Heart right ventricle (tissue), 16 donors: Measurements from ENCODE around the gene SOX11. TPM values are rescaled to one million over a fixed set of nuclear protein-coding genes. Genes with fewer than 3 reads are reported as not detected.
"Not testable (repeated sequence)": the region's sequence is repeated elsewhere in the genome, so short reads cannot be mapped to it uniquely, and the experiment has no call there.

Source experiments
- ATAC-seq, 8 donors: fragments of 200-7000 bp; cut with Tn5 transposase; one replicate each; pipeline ENCODE4 v1.9.1; 2020; ENCODE audit warnings: mild to moderate bottlenecking in 8 of 8, moderate library complexity in 8 of 8, moderate number of reproducible peaks in 1 of 8
- DNase-seq, 2 donors: peaks; one replicate each; pipeline ENCODE4 v3.0.0-alpha.2; 2020
- H3K27ac ChIP-seq, 10 donors: fragments of 200-600 bp; sonication (generic) in 2 of 10; one replicate each; pipeline versions ENCODE4 v1.5.0 to v1.8.0; 2020 to 2022; ENCODE audit warnings: mild to moderate bottlenecking in 3 of 10
- H3K27me3 ChIP-seq, 7 donors: fragments of 200-600 bp; one replicate each; pipeline ENCODE4 v1.8.0; 2021 to 2022; ENCODE audit warnings: mild to moderate bottlenecking in 2 of 7
- H3K36me3 ChIP-seq, 9 donors: fragments of 200-600 bp; sonication (generic) in 1 of 9; one replicate each; pipeline versions ENCODE4 v1.5.0 to v1.8.0; 2020 to 2022; ENCODE audit warnings: mild to moderate bottlenecking in 2 of 9
- H3K4me1 ChIP-seq, 9 donors: fragments of 200-600 bp; sonication (generic) in 1 of 9; one replicate each; pipeline versions ENCODE4 v1.5.0 to v1.8.0; 2020 to 2022; ENCODE audit warnings: mild to moderate bottlenecking in 4 of 9
- H3K4me3 ChIP-seq, 10 donors: fragments of 200-600 bp; sonication (generic) in 2 of 10; one replicate each; pipeline versions ENCODE4 v1.5.0 to v1.8.0; 2020 to 2022; ENCODE audit warnings: mild to moderate bottlenecking in 7 of 10, moderate library complexity in 2 of 10
- H3K9me3 ChIP-seq, 11 donors: fragments of 200-600 bp in 10 of 11; sonication (generic) in 2 of 11; one replicate each; pipeline versions ENCODE4 v1.5.0 to v1.8.0; 2013 to 2022; ENCODE audit warnings: mild to moderate bottlenecking in 2 of 11, control low read depth in 1 of 11, moderate library complexity in 1 of 11
- CTCF ChIP-seq, 9 donors: fragments of 200-600 bp; sonication (generic) in 2 of 9; IDR thresholded peaks; one replicate each; pipeline versions ENCODE4 v1.5.0 to v1.8.0; 2021 to 2022; ENCODE audit warnings: antibody characterized with exemption in 9 of 9, mild to moderate bottlenecking in 5 of 9, moderate library complexity in 1 of 9
- WGBS, 2 donors: extraction: QIAGEN DNeasy Blood & Tissue Kit; methylation state at CpG; one replicate each; pipeline ENCODE4 v1.1.7; 2013; ENCODE audit warnings: inconsistent platforms in 1 of 2; 5-methylcytosine and 5-hydroxymethylcytosine counted together
- intact Hi-C, 10 donors: fragments of 100-400 bp; cut with DNase I; formaldehyde crosslinking; loops; one replicate each; pipeline versions ENCODE4 v1.11.1 to v1.14.2; 2022
- polyA plus RNA-seq, 2 donors: library from polyadenylated mRNA; stranded (reverse); fragments of 200-250 nt; gene quantifications; one replicate each; pipeline ENCODE4 v1.2.3, GENCODE V29; 2013
- total RNA-seq, 10 donors: library from RNA; stranded (reverse); fragmentation: NEBNext Ultra II Directional in 3 of 10; extraction: Animal tissue kit (Norgen Biotek cat#: 25700) in 3 of 10; gene quantifications; one replicate each; pipeline versions ENCODE4 v1.2.1 to v1.2.4, GENCODE V29; 2021 to 2023
- donor health status: Arrhythmogenic right ventricular cardiomyopathy.
- donor health status: ischemic (EF 13 %, LVEDD 7.1; RV severe dilation, severe dysfunction).
- donor health status: healthy with polysubstance abuse.
- donor health status: DM: no; HTN: yes; CAD: no.
- donor health status: DM: no; HTN: no; CAD: no.
- donor health status: ischemic (EF 25% LVEDD 6.9; RV normal size, moderate dysfunction).
- donor health status: ischemic (EF 25% LVEDD 5.7; RV mildly dilated, moderate dysfunction).
- donor health status: healthy.
- donor health status: DM: yes; HTN: yes; CAD: no.
- donor health status: Ischemic cardiomyopathy.
- donor health status: ischemic (EF 35%, LVEDD 5.7; RV mildly dilated, moderate dysfunction).
- donor health status: nonischemic (EF 11% LVEDD 7.7; RV severe dilation, severe dysfunction).
- donor health status: DM: yes; HTN: yes; CAD: no.
- donor health status: PGD.
- donor health status: ischemic (EF 29% LVEDD 5.4; RV normal size, mild dysfunction).
- donor health status: nonischemic (EF 23%, LVEDD 6.1; RV moderate dilation, normal function).

SOX11 gene
- total and polyA plus RNA-seq, 12 donors: 0.25 to 5.8 (median 1.3) TPM

GRCh38 chr2:5661362-5661761 is 30.8 kb upstream of the SOX11 start:
- Histone ChIP-seq H3K27me3 (peaks cover 0 to 6% (median 0%) of the 10 kb centered on the region in 7 donors), H3K27ac (no peak overlapping the region), H3K4me1 (no peaks in the 10 kb centered on the region), H3K4me3 (no peak overlapping the region), H3K9me3 (peaks cover 0 to 9% (median 0%) of the 10 kb centered on the region in 11 donors), H3K36me3 (no peaks in the 10 kb centered on the region)
- DNase-seq: no peak
- no peak for ATAC-seq
- WGBS, 2 donors: 90% methylated on average over 5 of the region's 5 CpGs
- no peak for TF ChIP-seq CTCF (IDR thresholded peaks at IDR 0.05)
- intact Hi-C loops: no loop called here

- no peak for DNase-seq
- peaks cover 0 to 9% (median 0%) of the 10 kb centered on the region in 11 donors for H3K9me3 ChIP-seq
Measured at GRCh38 chr2:5664278-5664681, 27.9 kb upstream of the SOX11 start.

GRCh38 chr2:5665066-5665465 is 27.1 kb upstream of the SOX11 start:
- no peaks in the 10 kb centered on the region for H3K36me3 ChIP-seq
- H3K4me1 ChIP-seq: no peaks in the 10 kb centered on the region
- intact Hi-C loops: no loop called here
- peaks cover 0 to 7% (median 0%) of the 10 kb centered on the region in 11 donors for H3K9me3 ChIP-seq
- DNase-seq: no peak
- no peak for ATAC-seq
- no peak overlapping the region for H3K4me3 ChIP-seq
- peaks cover 0 to 18% (median 0%) of the 10 kb centered on the region in 7 donors for H3K27me3 ChIP-seq
- H3K27ac ChIP-seq: no peak overlapping the region
- WGBS, 2 donors: 63 to 89% methylated on average over 1 of the region's 1 CpG
- no peak for TF ChIP-seq CTCF (IDR thresholded peaks at IDR 0.05)

More at GRCh38 chr2:5664278-5664681, 27.9 kb upstream of the SOX11 start:
- Histone ChIP-seq H3K27ac (no peak overlapping the region), H3K27me3 (peaks cover 0 to 12% (median 0%) of the 10 kb centered on the region in 7 donors), H3K36me3 (no peaks in the 10 kb centered on the region), H3K4me3 (no peak overlapping the region), H3K4me1 (no peaks in the 10 kb centered on the region)
- no peak for TF ChIP-seq CTCF (IDR thresholded peaks at IDR 0.05)
- WGBS, 2 donors: 84 to 87% methylated on average over 4 of the region's 4 CpGs
- intact Hi-C loops: no loop called here
- ATAC-seq: no peak

GRCh38 chr2:5666798-5667197 is 25.4 kb upstream of the SOX11 start:
- no peaks in the 10 kb centered on the region for H3K4me1 ChIP-seq
- peaks cover 0 to 28% (median under 1%) of the 10 kb centered on the region in 7 donors for H3K27me3 ChIP-seq
- intact Hi-C loops: no loop called here
- no peak overlapping the region for H3K4me3 ChIP-seq
- no peak for ATAC-seq
- no peak for TF ChIP-seq CTCF (IDR thresholded peaks at IDR 0.05)
- H3K9me3 ChIP-seq: no peaks in the 10 kb centered on the region
- H3K27ac ChIP-seq: no peak overlapping the region
- no peak for DNase-seq
- 81 to 91% methylated on average over 4 of the region's 4 CpGs for WGBS, 2 donors
- H3K36me3 ChIP-seq: no peaks in the 10 kb centered on the region

GRCh38 chr2:5667655-5668054 is 24.5 kb upstream of the SOX11 start:
- DNase-seq, ATAC-seq, H3K27ac ChIP-seq, H3K4me1 ChIP-seq, intact Hi-C loops, H3K36me3 ChIP-seq, H3K9me3 ChIP-seq, H3K4me3 ChIP-seq: not testable (repeated sequence)
- WGBS, 2 donors: 96 to 100% methylated on average over 1 of the region's 1 CpG
- H3K27me3 ChIP-seq: peaks cover 0 to 35% (median 9%) of the 10 kb centered on the region in 7 donors
